GM19395 (cell line): ENCODE results near the gene BAG1.

Experiments used
- ATAC-seq: cut with Tn5 transposase; IDR thresholded peaks from one replicate; pipeline ENCODE4 v1.9.1; 2021; ENCODE audit warnings: mild to moderate bottlenecking, moderate library complexity; ENCODE audit not compliant: unreplicated experiment

The BAG1 gene

GRCh38 chr9:33244137-33244784 lies 20.2 kb downstream of the BAG1 start:
- ATAC-seq, result no peak

GRCh38 chr9:33242609-33243134 lies 21.8 kb downstream of the BAG1 start:
- ATAC-seq, result no peak

- ATAC-seq, result no peak
These were observed 23.2 kb downstream of the BAG1 start for GRCh38 chr9:33241298-33241697.

GRCh38 chr9:33239921-33240320 lies 24.6 kb downstream of the BAG1 start, which contains the start of gene SPINK4:
Gene SPINK4, plus strand, starts transcription at chr9:33240167. Its CDS starts 42 bp downstream, at chr9:33240209.
- ATAC-seq, result no peak

GRCh38 chr9:33236571-33236970 lies 27.9 kb downstream of the BAG1 start:
- no peak for ATAC-seq

- no peak for ATAC-seq
These were observed 29.7 kb downstream of the BAG1 start for GRCh38 chr9:33234511-33235467.

GRCh38 chr9:33233626-33234342 lies 30.7 kb downstream of the BAG1 start:
- ATAC-seq, result no peak

- ATAC-seq, result no peak
These were observed 31.7 kb downstream of the BAG1 start for GRCh38 chr9:33232815-33233214.

GRCh38 chr9:33231623-33231942 lies 32.9 kb downstream of the BAG1 start:
- no peak for ATAC-seq

GRCh38 chr9:33230756-33231622 lies 33.5 kb downstream of the BAG1 start:
- ATAC-seq, result no peak

GRCh38 chr9:33229359-33230114 lies 35.0 kb downstream of the BAG1 start:
- ATAC-seq, result no peak

- ATAC-seq, result no peak
These were observed 35.9 kb downstream of the BAG1 start for GRCh38 chr9:33228606-33229005.

GRCh38 chr9:33227741-33228140 lies 36.8 kb downstream of the BAG1 start:
- ATAC-seq, result no peak

GRCh38 chr9:33227008-33227398 lies 37.5 kb downstream of the BAG1 start:
- peak; percentile 68 for ATAC-seq

- ATAC-seq, result no peak
These were observed 39.0 kb downstream of the BAG1 start for GRCh38 chr9:33225319-33226147.

- ATAC-seq, result no peak
These were observed 40.8 kb downstream of the BAG1 start for GRCh38 chr9:33223696-33224095.

GRCh38 chr9:33222031-33222430 lies 42.5 kb downstream of the BAG1 start:
- ATAC-seq, result no peak

- no peak for ATAC-seq
These were observed 43.0 kb downstream of the BAG1 start for GRCh38 chr9:33221568-33221884.
